Lower lobe of right lung (tissue), 2 donors: ENCODE data around the gene GRHL1. TPM values are rescaled to one million over a fixed set of nuclear protein-coding genes. Genes with fewer than 3 reads are reported as not detected.

Experiments used
- ATAC-seq, 2 donors: fragments of 200-7000 bp; cut with Tn5 transposase; one replicate each; pipeline ENCODE4 v1.9.1; 2020 to 2022; ENCODE audit warnings: mild to moderate bottlenecking in 2 of 2, moderate library complexity in 2 of 2
- DNase-seq: peaks from one replicate; pipeline ENCODE4 v3.0.0-alpha.2; 2020
- H3K27ac ChIP-seq: fragments of 200-600 bp; one replicate; pipeline ENCODE4 v1.8.0; 2022
- H3K27me3 ChIP-seq: fragments of 200-600 bp; one replicate; pipeline ENCODE4 v1.8.0; 2022; ENCODE audit warnings: low read depth
- H3K36me3 ChIP-seq: fragments of 200-600 bp; one replicate; pipeline ENCODE4 v1.8.0; 2022; ENCODE audit warnings: mild to moderate bottlenecking
- H3K4me1 ChIP-seq: fragments of 200-600 bp; one replicate; pipeline ENCODE4 v1.8.0; 2022
- H3K4me3 ChIP-seq: fragments of 200-600 bp; one replicate; pipeline ENCODE4 v1.8.0; 2022; ENCODE audit warnings: mild to moderate bottlenecking
- H3K9me3 ChIP-seq: fragments of 200-600 bp; one replicate; pipeline ENCODE4 v1.8.0; 2022
- CTCF ChIP-seq: fragments of 200-600 bp; IDR thresholded peaks from one replicate; pipeline ENCODE4 v1.8.0; 2022; ENCODE audit warnings: antibody characterized with exemption, mild to moderate bottlenecking
- intact Hi-C: fragments of 100-400 bp; cut with DNase I; formaldehyde crosslinking; loops from one replicate; pipeline ENCODE4 v1.11.0; 2022
- total RNA-seq: library from RNA; stranded (reverse); fragmentation: NEBNext Ultra II Directional; extraction: Animal tissue kit (Norgen Biotek cat#: 25700); gene quantifications from one replicate; pipeline ENCODE4 v1.2.1, GENCODE V29; 2021
- donor health status: DM: no; HTN: yes; CAD: no; lungs with severe emphysema.

The GRHL1 gene
- total RNA-seq, 1 donor from 2014 or later = 6.5 TPM

- intact Hi-C loops = no loop called here
- Histone ChIP-seq H3K27me3 (no peaks in the 10 kb centered on the region), H3K36me3 (no peaks in the 10 kb centered on the region), H3K4me3 (no peak overlapping the region), H3K4me1 (peaks cover 36% of the 10 kb centered on the region), H3K9me3 (no peaks in the 10 kb centered on the region), H3K27ac (no peak overlapping the region)
- peak; percentile 54 to 59 for ATAC-seq
- TF ChIP-seq CTCF = no peak
- DNase-seq = no peak
Observed at GRCh38 chr2:9991829-9992273, 40.4 kb downstream of the GRHL1 start.

GRCh38 chr2:9992427-9993187 lies 41.1 kb downstream of the GRHL1 start:
- DNase-seq (no peak), ATAC-seq (no peak)
- H3K27ac ChIP-seq = no peak overlapping the region
- peaks cover 36% of the 10 kb centered on the region for H3K4me1 ChIP-seq
- no peaks in the 10 kb centered on the region for H3K27me3 ChIP-seq
- no peaks in the 10 kb centered on the region for H3K9me3 ChIP-seq
- no peak overlapping the region for H3K4me3 ChIP-seq
- intact Hi-C loops = no loop called here
- no peak for TF ChIP-seq CTCF
- no peaks in the 10 kb centered on the region for H3K36me3 ChIP-seq

GRCh38 chr2:9993488-9994165 lies 42.1 kb downstream of the GRHL1 start:
- H3K27me3 ChIP-seq = no peaks in the 10 kb centered on the region
- H3K4me3 ChIP-seq = no peak overlapping the region
- H3K9me3 ChIP-seq = no peaks in the 10 kb centered on the region
- DNase-seq (no peak), ATAC-seq (no peak)
- peaks cover 36% of the 10 kb centered on the region for H3K4me1 ChIP-seq
- intact Hi-C loops = no loop called here
- no peaks in the 10 kb centered on the region for H3K36me3 ChIP-seq
- peak overlapping the region; percentile 32 for H3K27ac ChIP-seq
- no peak for TF ChIP-seq CTCF

- peak overlapping the region; percentile 25 for H3K27ac ChIP-seq
- H3K27me3 ChIP-seq = no peaks in the 10 kb centered on the region
- intact Hi-C loops = no loop called here
- H3K36me3 ChIP-seq = no peaks in the 10 kb centered on the region
- no peak for ATAC-seq
- H3K4me3 ChIP-seq = no peak overlapping the region
- peaks cover 36% of the 10 kb centered on the region for H3K4me1 ChIP-seq
- no peak for TF ChIP-seq CTCF
- DNase-seq = no peak
- no peaks in the 10 kb centered on the region for H3K9me3 ChIP-seq
Observed at GRCh38 chr2:9994462-9994861, 43.0 kb downstream of the GRHL1 start.

GRCh38 chr2:9995059-9995458 lies 43.6 kb downstream of the GRHL1 start:
- H3K27me3 ChIP-seq = no peaks in the 10 kb centered on the region
- DNase-seq (no peak), ATAC-seq (no peak)
- no peaks in the 10 kb centered on the region for H3K36me3 ChIP-seq
- peak overlapping the region; percentile 25 for H3K27ac ChIP-seq
- TF ChIP-seq CTCF = no peak
- intact Hi-C loops = no loop called here
- H3K9me3 ChIP-seq = no peaks in the 10 kb centered on the region
- H3K4me1 ChIP-seq = peaks cover 36% of the 10 kb centered on the region
- H3K4me3 ChIP-seq = no peak overlapping the region
